K562 (cell line): Measurements from ENCODE around the gene TTC28. TPM values are rescaled to one million over a fixed set of nuclear protein-coding genes. Genes with fewer than 3 reads are reported as not detected.

ENCODE experiments used
- ATF7 ChIP-seq: fragments of 450-650 bp; IDR thresholded peaks from 2 replicates; pipeline ENCODE4 v1.7.1; 2014; ENCODE audit warnings: mild to moderate bottlenecking, moderate library complexity
- CBFA2T3 ChIP-seq: fragments of 450-650 bp; IDR thresholded peaks from 2 replicates; pipeline ENCODE4 v1.6.1; 2017
- DPF2 ChIP-seq: fragments of 450-650 bp; IDR thresholded peaks from 2 replicates; pipeline ENCODE4 v1.6.1; 2016
- EP300 ChIP-seq: IDR thresholded peaks from 2 replicates; pipeline ENCODE4 v1.6.1; 2012; ENCODE audit warnings: low read length, improper control_type of control experiment
- FOSL1 ChIP-seq: fragments of 200-800 bp; sonication (Bioruptor generic); conservative IDR thresholded peaks from 2 replicates; pipeline ENCODE4 v1.6.1; 2016; ENCODE audit warnings: missing genetic modification characterization, missing compliant biosample characterization
- HDAC8 ChIP-seq: fragments of 450-650 bp; IDR thresholded peaks from 2 replicates; pipeline ENCODE4 v1.6.1; 2016; ENCODE audit warnings: mild to moderate bottlenecking, missing genetic modification characterization, moderate library complexity, missing compliant biosample characterization
- PKNOX1 ChIP-seq: fragments of 450-650 bp; IDR thresholded peaks from 2 replicates; pipeline ENCODE4 v1.6.1; 2016
- RNF2 ChIP-seq: sonication (generic); IDR thresholded peaks from 2 replicates; pipeline ENCODE4 v1.6.1; 2016
- SMARCA4 ChIP-seq: fragments of 450-650 bp; IDR thresholded peaks from 2 replicates; pipeline ENCODE4 v1.6.1; 2016
- SRSF1 ChIP-seq: fragments of 200-400 bp; formaldehyde crosslinking; IDR thresholded peaks from 2 replicates; pipeline ENCODE4 v1.6.1; 2017; ENCODE audit warnings: mild to moderate bottlenecking, low read depth, low read length, moderate library complexity
- TCF3 ChIP-seq: sonication (generic); formaldehyde crosslinking; IDR thresholded peaks from 2 replicates; pipeline ENCODE4 v1.4.0; 2020; ENCODE audit warnings: mild to moderate bottlenecking, missing genetic modification reagents
- THRB ChIP-seq: fragments of 450-650 bp; formaldehyde crosslinking; conservative IDR thresholded peaks from 2 replicates; pipeline ENCODE4 v1.4.0; 2022; ENCODE audit warnings: mild to moderate bottlenecking, missing genetic modification characterization
- ZFX ChIP-seq: sonication (generic); formaldehyde crosslinking; IDR thresholded peaks from 2 replicates; pipeline ENCODE4 v1.8.0; 2022; ENCODE audit warnings: mild to moderate bottlenecking, missing genetic modification reagents, moderate library complexity
- ZNF124 ChIP-seq: sonication (generic); formaldehyde crosslinking; IDR thresholded peaks from 2 replicates; pipeline ENCODE4 v1.8.1; 2022; ENCODE audit warnings: missing genetic modification reagents
- ZNF239 ChIP-seq: fragments of 250-450 bp; sonication (Bioruptor Pico); IDR thresholded peaks from 2 replicates; pipeline ENCODE4 v1.4.0; 2020; ENCODE audit warnings: mild to moderate bottlenecking
- ZNF253 ChIP-seq: fragments of 250-450 bp; sonication (Bioruptor Pico); conservative IDR thresholded peaks from 2 replicates; pipeline ENCODE4 v1.6.1; 2021; ENCODE audit warnings: mild to moderate bottlenecking
- ZNF274 ChIP-seq: IDR thresholded peaks from 2 replicates; pipeline ENCODE4 v1.6.1; 2011; ENCODE audit warnings: low read depth, mild to moderate bottlenecking, low read length, moderate library complexity, borderline replicate concordance
- ZNF431 ChIP-seq: sonication (generic); formaldehyde crosslinking; IDR thresholded peaks from 2 replicates; pipeline ENCODE4 v1.8.0; 2022; ENCODE audit warnings: mild to moderate bottlenecking, missing genetic modification reagents
- polyA plus RNA-seq, 8 experiments: library from polyadenylated mRNA; depleted of rRNA in 4 of 8; stranded (reverse) in 5 of 8; unstranded in 3 of 8; fragments of >200 nt; fragmentation: Nextera tagmentation in 2 of 8; fragmentation: Illumina TruSeq in 1 of 8; extraction: Ambion mirVana in 2 of 8; extraction: Trizol in 1 of 8; gene quantifications; 2 replicates each; pipeline versions ENCODE4 v1.2.1 to v1.2.3, GENCODE V29; 2011 to 2014; ENCODE audit warnings: inconsistent platforms in 1 of 8, missing spikeins in 1 of 8
- total RNA-seq, 7 experiments: library from RNA; depleted of rRNA in 6 of 7; stranded (reverse); fragments of >200 nt in 6 of 7; fragmentation: Illumina TruSeq in 2 of 7; extraction: Trizol in 2 of 7; gene quantifications; 2 replicates each; pipeline versions ENCODE4 v1.2.1 to v1.2.3, GENCODE V29; 2011 to 2021; ENCODE audit warnings: low replicate concordance in 1 of 7
- TF ChIP-seq, protein P1 (sequence below), 2 experiments: fragments of 450-650 bp in 1 of 2; sonication (generic) in 1 of 2; formaldehyde crosslinking in 1 of 2; IDR thresholded peaks in 1 of 2; conservative IDR thresholded peaks in 1 of 2; 2 replicates each; pipeline versions ENCODE4 v1.6.1 to v1.8.1; 2016 to 2023; ENCODE audit warnings: mild to moderate bottlenecking in 2 of 2, moderate library complexity in 2 of 2, inconsistent platforms in 1 of 2, missing genetic modification reagents in 1 of 2
- TF ChIP-seq, protein P2 (sequence below): fragments of 450-650 bp; IDR thresholded peaks from 2 replicates; pipeline ENCODE4 v1.6.1; 2016; ENCODE audit warnings: borderline replicate concordance
- TF ChIP-seq, protein P3 (sequence below), 2 experiments: IDR thresholded peaks in 1 of 2; conservative IDR thresholded peaks in 1 of 2; 2 replicates each; pipeline ENCODE4 v1.6.1; 2016; ENCODE audit warnings: low read depth in 2 of 2, mild to moderate bottlenecking in 1 of 2, missing compliant biosample characterization in 1 of 2, missing genetic modification characterization in 1 of 2, moderate library complexity in 1 of 2

TTC28 gene
- total and polyA plus RNA-seq, 9 of the 15 experiments (the other 6 are each of a cell fraction or from before 2014, with no cell fraction given): 0.22 to 10.7 (median 3.1) TPM

DNA sequence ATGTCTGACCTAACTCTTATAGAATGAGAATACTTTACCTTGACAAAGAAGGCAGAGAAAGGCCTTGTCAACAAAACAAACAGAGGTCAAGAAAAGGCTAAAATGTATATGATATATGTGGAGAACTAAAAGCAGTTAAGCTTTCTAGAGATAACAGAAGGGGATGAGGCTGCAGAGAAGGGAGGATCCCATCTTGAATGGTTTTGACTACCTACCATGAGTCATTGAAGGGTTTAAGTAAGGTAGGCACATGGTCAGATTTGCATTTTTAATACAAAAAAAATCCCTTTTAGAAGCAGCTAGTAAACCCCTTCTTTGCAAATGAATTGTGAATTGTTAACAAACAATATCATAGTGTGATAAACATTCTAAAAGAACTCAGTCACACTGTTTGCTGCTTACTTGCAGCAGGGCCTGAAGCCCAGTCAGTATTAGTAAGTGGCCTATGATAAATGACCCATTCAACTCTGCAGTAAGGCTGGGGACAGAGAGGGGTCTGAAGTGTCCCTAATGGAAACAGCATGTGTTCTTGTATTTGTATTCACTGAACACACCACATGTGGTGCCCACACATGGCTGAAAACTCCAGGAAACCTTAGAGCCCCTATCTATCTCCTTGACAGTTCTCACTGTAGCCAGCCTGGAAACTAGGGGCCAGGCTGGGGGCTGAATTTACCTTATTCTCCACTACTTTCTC, 431.8 kb downstream of the TTC28 start (continued):
- TF ChIP-seq, protein P1, sequence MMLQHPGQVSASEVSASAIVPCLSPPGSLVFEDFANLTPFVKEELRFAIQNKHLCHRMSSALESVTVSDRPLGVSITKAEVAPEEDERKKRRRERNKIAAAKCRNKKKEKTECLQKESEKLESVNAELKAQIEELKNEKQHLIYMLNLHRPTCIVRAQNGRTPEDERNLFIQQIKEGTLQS (IDR thresholded peaks at IDR 0.05): peak; percentile 62
- TF ChIP-seq, protein P1 (CRISPR knock-in tag; conservative IDR thresholded peaks at IDR 0.05): no peak
- TF ChIP-seq DPF2 (peak; percentile 66; the same call in 1 of the 2 replicates), SRSF1 (no peak), ZNF239 (CRISPR knock-in tag) (no peak), ZNF274 (no peak), FOSL1 (peak; percentile 57), SMARCA4 (peak; percentile 46; the same call in 1 of the 2 replicates), PKNOX1 (peak; percentile 48; the same call in 1 of the 2 replicates), HDAC8 (no peak), THRB (CRISPR knock-in tag) (no peak), RNF2 (no peak), TCF3 (CRISPR knock-in tag) (peak; percentile 34; the same call in 1 of the 2 replicates), CBFA2T3 (peak; percentile 66; the same call in 1 of the 2 replicates), ZNF431 (CRISPR knock-in tag) (no peak), ZNF253 (CRISPR knock-in tag) (no peak), ZFX (CRISPR knock-in tag) (0 out of 2 replicates have a peak, but pooled peaks have one; percentile 29), ATF7 (no peak), EP300 (peak; percentile 44; the same call in 1 of the 2 replicates), ZNF124 (CRISPR knock-in tag) (no peak)
- TF ChIP-seq, protein P2, sequence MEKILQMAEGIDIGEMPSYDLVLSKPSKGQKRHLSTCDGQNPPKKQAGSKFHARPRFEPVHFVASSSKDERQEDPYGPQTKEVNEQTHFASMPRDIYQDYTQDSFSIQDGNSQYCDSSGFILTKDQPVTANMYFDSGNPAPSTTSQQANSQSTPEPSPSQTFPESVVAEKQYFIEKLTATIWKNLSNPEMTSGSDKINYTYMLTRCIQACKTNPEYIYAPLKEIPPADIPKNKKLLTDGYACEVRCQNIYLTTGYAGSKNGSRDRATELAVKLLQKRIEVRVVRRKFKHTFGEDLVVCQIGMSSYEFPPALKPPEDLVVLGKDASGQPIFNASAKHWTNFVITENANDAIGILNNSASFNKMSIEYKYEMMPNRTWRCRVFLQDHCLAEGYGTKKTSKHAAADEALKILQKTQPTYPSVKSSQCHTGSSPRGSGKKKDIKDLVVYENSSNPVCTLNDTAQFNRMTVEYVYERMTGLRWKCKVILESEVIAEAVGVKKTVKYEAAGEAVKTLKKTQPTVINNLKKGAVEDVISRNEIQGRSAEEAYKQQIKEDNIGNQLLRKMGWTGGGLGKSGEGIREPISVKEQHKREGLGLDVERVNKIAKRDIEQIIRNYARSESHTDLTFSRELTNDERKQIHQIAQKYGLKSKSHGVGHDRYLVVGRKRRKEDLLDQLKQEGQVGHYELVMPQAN: no peak
- TF ChIP-seq, protein P3, sequence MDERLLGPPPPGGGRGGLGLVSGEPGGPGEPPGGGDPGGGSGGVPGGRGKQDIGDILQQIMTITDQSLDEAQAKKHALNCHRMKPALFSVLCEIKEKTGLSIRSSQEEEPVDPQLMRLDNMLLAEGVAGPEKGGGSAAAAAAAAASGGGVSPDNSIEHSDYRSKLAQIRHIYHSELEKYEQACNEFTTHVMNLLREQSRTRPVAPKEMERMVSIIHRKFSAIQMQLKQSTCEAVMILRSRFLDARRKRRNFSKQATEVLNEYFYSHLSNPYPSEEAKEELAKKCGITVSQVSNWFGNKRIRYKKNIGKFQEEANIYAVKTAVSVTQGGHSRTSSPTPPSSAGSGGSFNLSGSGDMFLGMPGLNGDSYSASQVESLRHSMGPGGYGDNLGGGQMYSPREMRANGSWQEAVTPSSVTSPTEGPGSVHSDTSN (CRISPR knock-in tag; IDR thresholded peaks at IDR 0.05; ENCODE audit: low read depth): no peak
- TF ChIP-seq, protein P3 (tag; conservative IDR thresholded peaks at IDR 0.05; ENCODE audit: low read depth): peak; percentile 57; the same call in 1 of the 2 replicates
